Smooth muscle cell (in vitro differentiated cells): Measurements from ENCODE around the gene KRTAP10-6. TPM values are rescaled to one million over a fixed set of nuclear protein-coding genes. Genes with fewer than 3 reads are reported as not detected.

Experiments used
- DNase-seq: peaks from one replicate; lab custom pipeline; 2025; ENCODE audit not compliant: unreplicated experiment; lab: John Stamatoyannopoulos, UW
- H2AFZ ChIP-seq: fragments of 200-600 bp; sonication (generic); 2 replicates; pipeline ENCODE4 v1.6.0; 2016; ENCODE audit warnings: antibody characterized with exemption, low read depth, mild to moderate bottlenecking
- H3F3A ChIP-seq: fragments of 200-600 bp; sonication (generic); 2 replicates; pipeline ENCODE4 v1.6.0; 2017; ENCODE audit warnings: antibody characterized with exemption, low read depth
- H3K27ac ChIP-seq: fragments of 200-600 bp; sonication (generic); 2 replicates; pipeline ENCODE4 v1.5.1; 2016; ENCODE audit warnings: low read depth, mild to moderate bottlenecking
- H3K27me3 ChIP-seq: fragments of 200-600 bp; sonication (generic); 2 replicates; pipeline ENCODE4 v1.6.1; 2016; ENCODE audit warnings: low read depth, mild to moderate bottlenecking
- H3K36me3 ChIP-seq: fragments of 200-600 bp; sonication (generic); 2 replicates; pipeline ENCODE4 v1.5.1; 2016; ENCODE audit warnings: low read depth
- H3K4me1 ChIP-seq: fragments of 200-600 bp; sonication (generic); 2 replicates; pipeline ENCODE4 v1.5.1; 2016; ENCODE audit warnings: low read depth
- H3K4me2 ChIP-seq: fragments of 200-600 bp; sonication (generic); 2 replicates; pipeline ENCODE4 v1.6.0; 2016; ENCODE audit warnings: mild to moderate bottlenecking
- H3K4me3 ChIP-seq: fragments of 200-600 bp; sonication (generic); 2 replicates; pipeline ENCODE4 v1.5.1; 2016; ENCODE audit warnings: mild to moderate bottlenecking
- H3K79me2 ChIP-seq: fragments of 200-600 bp; sonication (generic); 2 replicates; pipeline ENCODE4 v1.6.0; 2016; ENCODE audit warnings: low read depth, mild to moderate bottlenecking
- H3K9ac ChIP-seq: fragments of 200-600 bp; sonication (generic); 2 replicates; pipeline ENCODE4 v1.6.0; 2016; ENCODE audit warnings: low read depth
- H3K9me3 ChIP-seq: fragments of 200-600 bp; sonication (generic); replicated peaks from 2 replicates; pipeline ENCODE4 v1.5.1; 2016; ENCODE audit warnings: low read depth
- H4K20me1 ChIP-seq: fragments of 200-600 bp; sonication (generic); 2 replicates; pipeline ENCODE4 v1.6.0; 2016; ENCODE audit warnings: low read depth
- CTCF ChIP-seq: fragments of 200-600 bp; sonication (generic); IDR thresholded peaks from 2 replicates; pipeline ENCODE4 v1.5.1; 2017; ENCODE audit warnings: borderline replicate concordance, mild to moderate bottlenecking, antibody characterized with exemption; ENCODE audit not compliant: insufficient read depth, poor library complexity, severe bottlenecking
- WGBS: methylation state at CpG from one replicate; pipeline ENCODE4 v1.1.7; 2016; ENCODE audit warnings: low lambda C conversion rate; 5-methylcytosine and 5-hydroxymethylcytosine counted together
- polyA plus RNA-seq: library from polyadenylated mRNA; unstranded; fragments of >200 nt; fragmentation: Nextera tagmentation; extraction: Ambion mirVana; gene quantifications from 2 replicates; pipeline ENCODE4 v1.2.1, GENCODE V29; 2016
- total RNA-seq: library from RNA; depleted of rRNA; stranded (reverse); fragments of >200 nt; gene quantifications from 2 replicates; pipeline ENCODE4 v1.2.3, GENCODE V29; 2014

KRTAP10-6 gene
- total and polyA plus RNA-seq, 2 experiments from 2014 or later, result 0.38 TPM; not detected in 1

DNA sequence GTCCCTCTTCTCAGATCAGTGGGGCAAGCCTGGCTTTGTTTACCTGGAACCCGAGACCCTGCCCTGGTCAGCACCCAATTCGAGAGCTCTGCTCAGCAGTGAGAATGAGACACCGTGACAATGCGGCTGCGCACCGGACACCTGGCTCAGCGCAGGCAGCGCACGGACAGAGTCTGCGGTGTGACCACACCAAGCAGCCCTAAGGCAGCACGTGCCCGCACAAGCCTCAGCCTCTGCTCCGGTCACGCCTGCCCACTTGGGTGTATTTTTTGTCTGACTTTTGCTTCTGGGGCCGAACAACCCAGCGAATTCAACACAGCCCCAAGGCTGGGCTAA lies 24.3 kb upstream of the KRTAP10-6 start:
- H3F3A ChIP-seq, result no peaks in the 10 kb centered on the region
- H3K36me3 ChIP-seq, result no peaks in the 10 kb centered on the region
- H3K4me3 ChIP-seq, result no peak overlapping the region
- no peak overlapping the region for H2AFZ ChIP-seq
- no peaks in the 10 kb centered on the region for H3K27me3 ChIP-seq
- no peak overlapping the region for H3K9ac ChIP-seq
- no peaks in the 10 kb centered on the region for H3K4me1 ChIP-seq
- no peak overlapping the region for H3K4me2 ChIP-seq
- H4K20me1 ChIP-seq, result no peaks in the 10 kb centered on the region
- H3K9me3 ChIP-seq, result peaks cover 2% of the 10 kb centered on the region
- H3K79me2 ChIP-seq, result no peaks in the 10 kb centered on the region
- DNase-seq, result no peak
- H3K27ac ChIP-seq, result no peak overlapping the region
- 81% methylated on average over 16 of the region's 16 CpGs for WGBS
- TF ChIP-seq CTCF, result no peak

DNA sequence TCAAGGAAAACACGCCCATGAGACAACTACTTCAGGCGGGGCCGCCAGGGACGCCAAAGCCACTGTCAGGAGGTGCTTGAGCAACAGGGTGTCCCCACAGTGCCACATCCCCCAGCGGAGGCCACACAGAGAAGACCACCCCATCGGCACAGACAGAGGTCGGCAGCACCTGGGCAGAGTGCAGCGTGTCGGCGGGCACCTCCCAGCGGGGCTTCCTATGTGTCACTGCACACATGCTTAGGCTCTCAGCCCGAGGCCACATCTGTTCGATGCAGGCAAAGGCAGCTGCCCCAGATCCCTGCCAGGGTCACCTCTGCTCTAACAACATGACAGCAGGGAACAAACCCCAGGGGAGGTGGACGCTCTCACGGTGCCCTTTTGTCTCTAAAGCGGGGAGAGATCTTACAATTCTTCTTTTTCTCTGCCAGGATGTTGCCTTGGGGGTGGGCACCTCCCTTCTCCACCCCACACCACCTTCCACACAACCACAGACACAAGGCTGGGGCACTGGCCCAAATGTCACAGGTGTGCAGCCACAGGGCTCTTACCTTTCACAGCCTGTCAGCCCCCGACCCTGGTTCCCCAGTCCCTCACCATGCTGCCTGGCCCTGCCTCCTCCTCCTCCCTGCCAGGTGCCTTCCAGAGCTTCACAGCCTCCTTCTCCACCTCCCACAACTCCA lies 23.7 kb upstream of the KRTAP10-6 start:
- H3K36me3 ChIP-seq, result no peaks in the 10 kb centered on the region
- H3K79me2 ChIP-seq, result no peaks in the 10 kb centered on the region
- 90% methylated on average over 17 of the region's 17 CpGs for WGBS
- no peaks in the 10 kb centered on the region for H4K20me1 ChIP-seq
- no peaks in the 10 kb centered on the region for H3K27me3 ChIP-seq
- no peak overlapping the region for H3K27ac ChIP-seq
- DNase-seq, result no peak
- no peak for TF ChIP-seq CTCF
- peaks cover 2% of the 10 kb centered on the region for H3K9me3 ChIP-seq
- no peak overlapping the region for H3K4me2 ChIP-seq
- no peak overlapping the region for H3K4me3 ChIP-seq
- H3K9ac ChIP-seq, result no peak overlapping the region
- H3F3A ChIP-seq, result no peaks in the 10 kb centered on the region
- no peaks in the 10 kb centered on the region for H3K4me1 ChIP-seq
- no peak overlapping the region for H2AFZ ChIP-seq

GRCh38 chr21:44615466-44615865 lies 23.2 kb upstream of the KRTAP10-6 start:
- 94% methylated on average over 8 of the region's 8 CpGs for WGBS
- H3K9me3 ChIP-seq, result peaks cover 4% of the 10 kb centered on the region

More at GRCh38 chr21:44615466-44615865, 23.2 kb upstream of the KRTAP10-6 start:
- H3K27ac ChIP-seq, result no peak overlapping the region
- no peak for TF ChIP-seq CTCF
- H3K27me3 ChIP-seq, result no peaks in the 10 kb centered on the region
- H2AFZ ChIP-seq, result no peak overlapping the region
- H4K20me1 ChIP-seq, result no peaks in the 10 kb centered on the region
- H3F3A ChIP-seq, result no peaks in the 10 kb centered on the region
- H3K79me2 ChIP-seq, result no peaks in the 10 kb centered on the region
- H3K4me3 ChIP-seq, result no peak overlapping the region
- H3K36me3 ChIP-seq, result no peaks in the 10 kb centered on the region
- H3K4me2 ChIP-seq, result no peak overlapping the region
- no peak overlapping the region for H3K9ac ChIP-seq
- DNase-seq, result no peak
- H3K4me1 ChIP-seq, result no peaks in the 10 kb centered on the region
